SK-N-SH (cell line): Measurements from ENCODE around the gene RFX2. TPM values are rescaled to one million over a fixed set of nuclear protein-coding genes. Genes with fewer than 3 reads are reported as not detected.
A peak's percentile ranks its signal among the peaks of the same experiment; 100 is the strongest.

Source experiments
- CTCF ChIA-PET: fragments of 300-600, 350-600 bp; formaldehyde crosslinking; extraction: SDS; loops from one replicate; lab custom pipeline; 2021; lab: Yijun Ruan, JAX
- POLR2A ChIA-PET: fragments of 350-600 bp; sonication (Branson Sonifier 250); formaldehyde crosslinking; extraction: SDS; loops from one replicate; lab custom pipeline; 2020; ENCODE audit warnings: antibody characterized with exemption, inconsistent platforms; lab: Yijun Ruan, JAX
- DNase-seq: peaks from one replicate; pipeline ENCODE4 v3.0.0; 2012
- H2AFZ ChIP-seq: fragments of 200-600 bp; sonication (generic); 2 replicates; pipeline ENCODE4 v1.8.1; 2016; ENCODE audit warnings: antibody characterized with exemption, mild to moderate bottlenecking, low read depth
- H3F3A ChIP-seq: fragments of 200-600 bp; sonication (generic); replicated peaks from 2 replicates; pipeline ENCODE3; 2016; ENCODE audit warnings: antibody characterized with exemption, mild to moderate bottlenecking; ENCODE audit not compliant: insufficient read depth
- H3K27ac ChIP-seq, 2 experiments: fragments of 200-500 bp in 1 of 2; fragments of 200-600 bp in 1 of 2; sonication (Bioruptor generic) in 1 of 2; sonication (generic), shearing (Covaris generic) in 1 of 2; 2 replicates each; pipeline versions ENCODE4 v1.5.1 to v1.6.1; 2014 to 2016; ENCODE audit warnings: low read depth in 2 of 2, inconsistent platforms in 1 of 2, low read length in 1 of 2, mild to moderate bottlenecking in 1 of 2, mixed read lengths in 1 of 2
- H3K27me3 ChIP-seq: fragments of 200-600 bp; sonication (generic), shearing (Covaris generic); 2 replicates; pipeline ENCODE4 v1.6.1; 2016; ENCODE audit warnings: mixed run types; ENCODE audit not compliant: insufficient read depth
- H3K36me3 ChIP-seq, 2 experiments: fragments of 200-500 bp in 1 of 2; fragments of 200-600 bp in 1 of 2; sonication (Bioruptor generic) in 1 of 2; sonication (generic) in 1 of 2; replicated peaks in 1 of 2; 2 replicates each; pipeline versions ENCODE3 to v1.5.1; 2014 to 2016; ENCODE audit warnings: low read length in 1 of 2, mild to moderate bottlenecking in 1 of 2; ENCODE audit not compliant: insufficient read depth in 2 of 2, control insufficient read depth in 1 of 2
- H3K4me1 ChIP-seq, 2 experiments: fragments of 200-500 bp in 1 of 2; fragments of 200-600 bp in 1 of 2; sonication (Bioruptor generic) in 1 of 2; sonication (generic), shearing (Covaris generic) in 1 of 2; 2 replicates each; pipeline versions ENCODE4 v1.5.1 to v1.6.1; 2014 to 2016; ENCODE audit warnings: low read depth in 1 of 2, low read length in 1 of 2, mixed run types in 1 of 2; ENCODE audit not compliant: insufficient read depth in 2 of 2, control insufficient read depth in 1 of 2
- H3K4me2 ChIP-seq: fragments of 200-600 bp; sonication (generic), shearing (Covaris generic); 2 replicates; pipeline ENCODE4 v1.6.1; 2017; ENCODE audit warnings: mixed run types
- H3K4me3 ChIP-seq, 2 experiments: fragments of 200-500 bp in 1 of 2; fragments of 200-600 bp in 1 of 2; sonication (Bioruptor generic) in 1 of 2; sonication (generic), shearing (Covaris generic) in 1 of 2; 2 replicates each; pipeline versions ENCODE4 v1.5.1 to v1.8.1; 2014 to 2016; ENCODE audit warnings: low read depth in 2 of 2, inconsistent platforms in 1 of 2, low read length in 1 of 2, mild to moderate bottlenecking in 1 of 2, mixed read lengths in 1 of 2, moderate library complexity in 1 of 2
- H3K79me2 ChIP-seq: fragments of 200-600 bp; sonication (generic); 2 replicates; pipeline ENCODE4 v1.8.1; 2017; ENCODE audit warnings: mild to moderate bottlenecking; ENCODE audit not compliant: insufficient read depth
- H3K9ac ChIP-seq: fragments of 200-600 bp; sonication (generic); 2 replicates; pipeline ENCODE4 v1.6.1; 2017; ENCODE audit warnings: mixed run types
- H3K9me2 ChIP-seq: fragments of 200-600 bp; sonication (generic); 2 replicates; pipeline ENCODE4 v1.6.1; 2017; ENCODE audit warnings: mixed run types
- H3K9me3 ChIP-seq: fragments of 200-600 bp; sonication (generic); 2 replicates; pipeline ENCODE4 v1.6.1; 2017; ENCODE audit warnings: mixed run types, mild to moderate bottlenecking, moderate library complexity
- H4K20me1 ChIP-seq: fragments of 200-600 bp; sonication (generic); 2 replicates; pipeline ENCODE4 v1.6.1; 2017; ENCODE audit warnings: mild to moderate bottlenecking, mixed run types; ENCODE audit not compliant: insufficient read depth
- ELF1 ChIP-seq: IDR thresholded peaks from 2 replicates; pipeline ENCODE4 v1.4.0; 2012
- EP300 ChIP-seq, 2 experiments: IDR thresholded peaks; 2 replicates each; pipeline versions ENCODE4 v1.4.0 to v1.6.1; 2012; ENCODE audit warnings: borderline replicate concordance in 1 of 2, low read depth in 1 of 2, low read length in 1 of 2
- EZH2phosphoT487 ChIP-seq: fragments of 200-600 bp; sonication (generic); IDR thresholded peaks from 2 replicates; pipeline ENCODE4 v1.6.1; 2017; ENCODE audit warnings: low read depth, mixed run types, mild to moderate bottlenecking, antibody characterized with exemption, moderate library complexity, borderline replicate concordance
- FOXJ3 ChIP-seq: sonication (generic); formaldehyde crosslinking; IDR thresholded peaks from 2 replicates; pipeline ENCODE4 v1.5.1; 2020; ENCODE audit warnings: mild to moderate bottlenecking, missing genetic modification reagents
- FOXM1 ChIP-seq: IDR thresholded peaks from 2 replicates; pipeline ENCODE4 v1.4.0; 2012; ENCODE audit warnings: low read depth, mild to moderate bottlenecking
- IRF3 ChIP-seq: fragments of 150-350 bp; IDR thresholded peaks from 2 replicates; pipeline ENCODE4 v1.6.1; 2016; ENCODE audit warnings: mild to moderate bottlenecking, low read depth, low read length
- JUND ChIP-seq: IDR thresholded peaks from 2 replicates; pipeline ENCODE4 v1.4.0; 2012
- MEF2A ChIP-seq: IDR thresholded peaks from 2 replicates; pipeline ENCODE4 v1.4.0; 2012; ENCODE audit warnings: low read depth, borderline replicate concordance
- MXI1 ChIP-seq: IDR thresholded peaks from 2 replicates; pipeline ENCODE4 v1.6.1; 2012; ENCODE audit warnings: mild to moderate bottlenecking, low read depth, low read length, improper control_type of control experiment
- NFIC ChIP-seq: IDR thresholded peaks from 2 replicates; pipeline ENCODE4 v1.4.0; 2012; ENCODE audit warnings: borderline replicate concordance
- NRF1 ChIP-seq: IDR thresholded peaks from 2 replicates; pipeline ENCODE4 v1.6.1; 2012; ENCODE audit warnings: low read depth, mild to moderate bottlenecking, low read length
- RFX5 ChIP-seq: IDR thresholded peaks from 2 replicates; pipeline ENCODE4 v1.6.1; 2012; ENCODE audit warnings: mild to moderate bottlenecking, improper control_type of control experiment, low read length
- TAF1 ChIP-seq: IDR thresholded peaks from 2 replicates; pipeline ENCODE4 v1.6.1; 2012; ENCODE audit warnings: low read depth, mild to moderate bottlenecking, low read length, moderate library complexity, borderline replicate concordance
- TEAD4 ChIP-seq: IDR thresholded peaks from 2 replicates; pipeline ENCODE4 v1.4.0; 2012; ENCODE audit warnings: mild to moderate bottlenecking, borderline replicate concordance; ENCODE audit not compliant: insufficient read depth
- WGBS: methylation state at CpG from one replicate; pipeline ENCODE4 v1.1.6; 2017; ENCODE audit warnings: low lambda C conversion rate; 5-methylcytosine and 5-hydroxymethylcytosine counted together
- polyA plus RNA-seq, 3 experiments: library from polyadenylated mRNA; depleted of rRNA; stranded (reverse); fragments of >200 nt; gene quantifications; 2 replicates each; pipeline ENCODE4 v1.2.3, GENCODE V29; 2012

Gene RFX2
- polyA plus RNA-seq, 1 of the 3 experiments (the other 2 are of a cell fraction): 12.6 TPM

- Histone ChIP-seq H3K27ac (peak overlapping the region; percentile 70 to 76; a peak in 3 of 4 replicates), H3K9me2 (no peaks in the 10 kb centered on the region), H3K36me3 (peaks cover 16 to 20% of the 10 kb centered on the region in 2 experiments), H4K20me1 (peaks cover 29% of the 10 kb centered on the region), H3K79me2 (peaks cover 61% of the 10 kb centered on the region), H2AFZ (peak overlapping the region; percentile 94; the same call in 1 of the 2 replicates), H3K4me3 (peak overlapping the region; percentile 81), H3K9ac (peak overlapping the region; percentile 93), H3F3A (peaks cover 18% of the 10 kb centered on the region), H3K4me2 (peak overlapping the region; percentile 85), H3K4me1 (peaks cover 10 to 17% of the 10 kb centered on the region in 2 experiments; a peak in 3 of 4 replicates), H3K27me3 (no peaks in the 10 kb centered on the region), H3K9me3 (no peaks in the 10 kb centered on the region)
- peak; percentile 42 for DNase-seq
- POLR2A ChIA-PET: interaction anchor here (0.7 to 1.2 kb wide), 5 partner anchors 10 to 150 kb away, joined by 3 to 4 read pairs (median 4); no protein-coding TSS in a partner anchor
- TF ChIP-seq IRF3 (no peak), MEF2A (no peak), FOXJ3 (no peak), NFIC (no peak), NRF1 (no peak), MXI1 (no peak), RFX5 (no peak), EP300 (IDR thresholded peaks at IDR 0.05; ENCODE audit: borderline replicate concordance in 1 of 2, low read depth in 1 of 2, low read length in 1 of 2) (no peak), EZH2phosphoT487 (no peak), TEAD4 (no peak), FOXM1 (no peak), TAF1 (no peak), JUND (no peak), ELF1 (no peak)
- WGBS: 47% methylated on average over 29 of the region's 33 CpGs
- CTCF ChIA-PET: interaction anchor here (0.6 to 6.5 kb wide), 15 partner anchors 9 to 321 kb away, joined by 3 to 67 read pairs (median 4); partner anchors contain the start of gene NRTN
Measured at GRCh38 chr19:5978606-5979552, 131.4 kb downstream of the RFX2 start.
